ENCODE results near the gene GAREM1. TPM values are rescaled to one million over a fixed set of nuclear protein-coding genes. Genes with fewer than 3 reads are reported as not detected.
"Not testable (repeated sequence)": the region's sequence is repeated elsewhere in the genome, so short reads cannot be mapped to it uniquely, and the experiment has no call there.

The GAREM1 gene
- total and polyA plus RNA-seq, 2 donors (not counting 3 experiments of a cell fraction or from before 2014, with no cell fraction given), result 0.69 to 1.0 TPM

GRCh38 chr18:32293107-32293506 is 177.6 kb downstream of the GAREM1 start:
- no peaks in the 10 kb centered on the region for H3K4me1 ChIP-seq (ENCODE audit: control insufficient read depth, extremely low read depth, insufficient read depth, low read length)
- H3K27ac ChIP-seq (ENCODE audit: insufficient read depth, low read depth, low read length), result no peak overlapping the region
- TF ChIP-seq EZH2 (IDR thresholded peaks at IDR 0.05; ENCODE audit: borderline replicate concordance, low read depth, low read length, severe bottlenecking) (no peak), JUN (IDR thresholded peaks at IDR 0.05; ENCODE audit: borderline replicate concordance, insufficient read depth, insufficient read length, low read depth) (no peak), POLR2A (IDR thresholded peaks at IDR 0.05; ENCODE audit: low read depth, low read length) (no peak), CTCF (IDR thresholded peaks at IDR 0.05; ENCODE audit: extremely low read depth in 1 of 2, insufficient read depth in 1 of 2, low read depth in 1 of 2, low read length in 2 of 2) (no peak), MYC (IDR thresholded peaks at IDR 0.05; ENCODE audit: low read depth, low read length) (no peak), MAX (IDR thresholded peaks at IDR 0.05; ENCODE audit: insufficient read depth, insufficient read length) (no peak), FOS (IDR thresholded peaks at IDR 0.05; ENCODE audit: borderline replicate concordance, insufficient read depth, low read length) (no peak), GATA2 (IDR thresholded peaks at IDR 0.05; ENCODE audit: insufficient read depth, insufficient read length, low read depth, low read length) (no peak), POLR2AphosphoS5 (IDR thresholded peaks at IDR 0.05; ENCODE audit: insufficient read depth, low read depth, low read length) (no peak)
- H3K36me3 ChIP-seq (ENCODE audit: control insufficient read depth in 2 of 2, extremely low read depth in 1 of 2, insufficient read depth in 2 of 2, low read length in 2 of 2), result no peaks in the 10 kb centered on the region
- ChIA-PET POLR2A (no interaction called here), CTCF (interaction anchor here (1.3 kb wide), 1 partner anchor 178 kb away, joined by 3 read pairs; the partner anchor contains the start of gene GAREM1)
- dilution Hi-C loops (cut with MboI; ENCODE audit: extremely low pct_ligation_motif_present, low sequenced_read_pairs) (no loop called here), intact Hi-C loops (cut with micrococcal nuclease) (no loop called here)
- H3K27me3 ChIP-seq (ENCODE audit: control insufficient read depth in 2 of 2, insufficient read depth in 2 of 2, low read length in 2 of 2), result peaks cover 6 to 19% of the 10 kb centered on the region in 2 experiments
- no peaks in the 10 kb centered on the region for H3K9me1 ChIP-seq (replicated peaks; ENCODE audit: control insufficient read depth, extremely low read depth, insufficient read depth, low read length)
- FAIRE-seq (no peak), DNase-seq (ENCODE audit: low read depth, low spot score) (no peak)
- no peaks in the 10 kb centered on the region for H4K20me1 ChIP-seq (replicated peaks; ENCODE audit: control insufficient read depth, extremely low read depth, insufficient read depth, low read length)
- no peak overlapping the region for H3K9ac ChIP-seq (replicated peaks; ENCODE audit: extremely low read depth, insufficient read depth, low read length)
- H3K4me3 ChIP-seq (replicated peaks in 1 of 3; ENCODE audit: insufficient read depth in 1 of 3, low read depth in 1 of 3, low read length in 3 of 3), result no peak overlapping the region
- no peaks in the 10 kb centered on the region for H3K9me3 ChIP-seq (replicated peaks; ENCODE audit: control insufficient read depth, insufficient read depth, low read length)
- no peaks in the 10 kb centered on the region for H3K79me2 ChIP-seq (ENCODE audit: control insufficient read depth, insufficient read depth, low read length)
- BruUV-seq (replicated peaks), result no TSS peak
- no peak overlapping the region for H3K4me2 ChIP-seq (ENCODE audit: insufficient read depth, low read length)
- no peak overlapping the region for H2AFZ ChIP-seq (ENCODE audit: low read depth, low read length)

- intact Hi-C loops (cut with micrococcal nuclease); H3K9ac ChIP-seq (replicated peaks; ENCODE audit: extremely low read depth, insufficient read depth, low read length); H3K27ac ChIP-seq (ENCODE audit: insufficient read depth, low read depth, low read length); H3K4me1 ChIP-seq (ENCODE audit: control insufficient read depth, extremely low read depth, insufficient read depth, low read length); H3K4me2 ChIP-seq (ENCODE audit: insufficient read depth, low read length); POLR2A ChIA-PET; H3K9me1 ChIP-seq (replicated peaks; ENCODE audit: control insufficient read depth, extremely low read depth, insufficient read depth, low read length); dilution Hi-C loops (cut with MboI; ENCODE audit: extremely low pct_ligation_motif_present, low sequenced_read_pairs); H2AFZ ChIP-seq (ENCODE audit: low read depth, low read length); DNase-seq (ENCODE audit: low read depth, low spot score); H3K36me3 ChIP-seq (ENCODE audit: control insufficient read depth in 2 of 2, extremely low read depth in 1 of 2, insufficient read depth in 2 of 2, low read length in 2 of 2); BruUV-seq (replicated peaks); FAIRE-seq; H3K4me3 ChIP-seq (replicated peaks in 1 of 3; ENCODE audit: insufficient read depth in 1 of 3, low read depth in 1 of 3, low read length in 3 of 3); H3K79me2 ChIP-seq (ENCODE audit: control insufficient read depth, insufficient read depth, low read length); H3K9me3 ChIP-seq (replicated peaks; ENCODE audit: control insufficient read depth, insufficient read depth, low read length); H4K20me1 ChIP-seq (replicated peaks; ENCODE audit: control insufficient read depth, extremely low read depth, insufficient read depth, low read length): not testable (repeated sequence)
- peaks cover 2 to 10% of the 10 kb centered on the region in 2 experiments for H3K27me3 ChIP-seq (ENCODE audit: control insufficient read depth in 2 of 2, insufficient read depth in 2 of 2, low read length in 2 of 2)
- CTCF ChIA-PET, result interaction anchor here (1.6 to 9.8 kb wide), 2 partner anchors 181 to 261 kb away, joined by 6 to 295 read pairs; partner anchors contain the start of gene GAREM1
Observed at GRCh38 chr18:32291623-32292022, 179.1 kb downstream of the GAREM1 start.

Data from endothelial cell of umbilical vein (primary cell).